Measurements from ENCODE around the gene PTPRB.

PTPRB gene

GRCh38 chr12:70576341-70577282 lies 60.6 kb downstream of the PTPRB start:
- peak; percentile 80 for DNase-seq (ENCODE audit: low read depth)

GRCh38 chr12:70571705-70572268 lies 65.4 kb downstream of the PTPRB start:
- TF ChIP-seq CTCF (conservative IDR thresholded peaks at IDR 0.05; ENCODE audit: control insufficient read depth, insufficient read depth, low read depth, low read length): no peak
- H3K4me3 ChIP-seq (ENCODE audit: control insufficient read depth, low read depth, low read length): no peak overlapping the region
- DNase-seq (ENCODE audit: low read depth): no peak

More at GRCh38 chr12:70576341-70577282, 60.6 kb downstream of the PTPRB start:
- H3K4me3 ChIP-seq (ENCODE audit: control insufficient read depth, low read depth, low read length): no peak overlapping the region
- TF ChIP-seq CTCF (conservative IDR thresholded peaks at IDR 0.05; ENCODE audit: control insufficient read depth, insufficient read depth, low read depth, low read length): peak; percentile 84

- no peak overlapping the region for H3K4me3 ChIP-seq (ENCODE audit: control insufficient read depth, low read depth, low read length)
- TF ChIP-seq CTCF (conservative IDR thresholded peaks at IDR 0.05; ENCODE audit: control insufficient read depth, insufficient read depth, low read depth, low read length): no peak
- no peak for DNase-seq (ENCODE audit: low read depth)
Measured at GRCh38 chr12:70571029-70571428, 66.2 kb downstream of the PTPRB start.

GRCh38 chr12:70561550-70561949 lies 75.7 kb downstream of the PTPRB start:
- no peak for TF ChIP-seq CTCF (conservative IDR thresholded peaks at IDR 0.05; ENCODE audit: control insufficient read depth, insufficient read depth, low read depth, low read length)
- DNase-seq (ENCODE audit: low read depth): no peak
- no peak overlapping the region for H3K4me3 ChIP-seq (ENCODE audit: control insufficient read depth, low read depth, low read length)

- DNase-seq (ENCODE audit: low read depth): no peak
- no peak overlapping the region for H3K4me3 ChIP-seq (ENCODE audit: control insufficient read depth, low read depth, low read length)
- no peak for TF ChIP-seq CTCF (conservative IDR thresholded peaks at IDR 0.05; ENCODE audit: control insufficient read depth, insufficient read depth, low read depth, low read length)
Measured at GRCh38 chr12:70560671-70561070, 76.6 kb downstream of the PTPRB start.

- no peak overlapping the region for H3K4me3 ChIP-seq (ENCODE audit: control insufficient read depth, low read depth, low read length)
- DNase-seq (ENCODE audit: low read depth): no peak
- TF ChIP-seq CTCF (conservative IDR thresholded peaks at IDR 0.05; ENCODE audit: control insufficient read depth, insufficient read depth, low read depth, low read length): no peak
Measured at GRCh38 chr12:70559390-70559789, 77.8 kb downstream of the PTPRB start.
